SIG-M5 treated with dmso at 0.1 percent for 504 hours (cell line): ENCODE results near the gene ITGB3.

Experiments
- DNase-seq: peaks from one replicate; lab custom pipeline; 2025; ENCODE audit not compliant: unreplicated experiment; lab: John Stamatoyannopoulos, UW

Gene ITGB3

GRCh38 chr17:47274319-47275069 lies 20.9 kb downstream of the ITGB3 start:
- DNase-seq: no peak

- no peak for DNase-seq
Measured at GRCh38 chr17:47275245-47275984, 21.8 kb downstream of the ITGB3 start.

GRCh38 chr17:47276444-47276843 lies 22.8 kb downstream of the ITGB3 start:
- DNase-seq: no peak

DNA sequence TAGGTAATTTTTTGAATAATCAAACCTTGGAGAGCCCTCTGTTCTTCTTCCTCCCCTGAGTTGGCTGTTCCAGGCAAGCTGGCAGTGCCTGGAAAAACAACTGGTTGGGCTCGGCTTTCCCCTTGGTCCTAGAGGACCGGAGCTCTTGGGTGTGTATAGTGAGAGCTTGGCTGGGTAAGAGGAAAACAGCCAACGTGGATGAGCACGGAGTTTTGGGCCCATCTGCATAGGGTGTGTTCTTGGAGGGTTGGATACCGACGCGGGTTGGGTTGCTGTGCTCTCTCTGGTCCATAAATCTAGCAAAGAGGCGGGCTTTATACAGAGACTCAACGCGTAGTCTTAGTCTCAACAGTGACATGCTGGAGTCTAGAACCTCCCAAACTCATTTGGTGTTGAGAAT lies 23.2 kb downstream of the ITGB3 start:
- DNase-seq: no peak

GRCh38 chr17:47277921-47278320 lies 24.3 kb downstream of the ITGB3 start:
- DNase-seq: no peak

- DNase-seq: no peak
Measured at GRCh38 chr17:47278561-47278960, 24.9 kb downstream of the ITGB3 start.

DNA sequence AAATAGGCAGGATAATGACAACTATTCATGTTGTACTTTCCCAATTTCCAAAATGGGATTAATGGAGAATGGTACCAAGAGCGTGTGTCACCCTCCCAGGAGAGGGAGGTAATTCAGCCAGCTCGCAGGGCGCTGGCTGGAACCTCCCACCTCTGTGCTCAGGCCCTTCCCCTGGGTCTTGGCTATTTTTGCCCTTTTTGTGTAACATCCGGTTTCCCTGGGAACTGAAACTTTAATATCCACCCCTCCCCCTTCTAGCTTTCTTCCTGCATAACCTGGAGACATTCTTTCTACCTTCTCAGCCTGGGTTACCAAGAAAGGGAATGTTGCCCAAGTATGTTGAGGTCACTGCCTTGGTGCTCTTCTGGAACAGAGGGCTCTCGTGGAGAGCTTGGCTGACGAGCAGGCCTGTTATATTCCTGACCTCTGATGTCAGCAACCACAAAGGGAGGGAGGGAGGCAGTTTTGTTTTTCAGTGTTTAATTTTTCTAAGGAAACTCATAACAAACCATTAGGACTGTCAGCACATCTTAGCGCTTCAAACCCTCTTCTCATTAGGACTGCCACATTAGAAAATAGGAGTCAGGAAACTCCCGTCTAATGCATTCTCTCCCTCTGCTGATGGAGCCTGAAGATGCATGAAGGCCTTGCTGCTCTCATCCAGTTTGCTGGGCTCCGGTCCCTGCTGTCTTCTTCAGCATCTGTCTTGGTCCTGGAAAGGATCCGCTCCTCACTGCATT lies 25.6 kb downstream of the ITGB3 start:
- peak; percentile 91 for DNase-seq

DNA sequence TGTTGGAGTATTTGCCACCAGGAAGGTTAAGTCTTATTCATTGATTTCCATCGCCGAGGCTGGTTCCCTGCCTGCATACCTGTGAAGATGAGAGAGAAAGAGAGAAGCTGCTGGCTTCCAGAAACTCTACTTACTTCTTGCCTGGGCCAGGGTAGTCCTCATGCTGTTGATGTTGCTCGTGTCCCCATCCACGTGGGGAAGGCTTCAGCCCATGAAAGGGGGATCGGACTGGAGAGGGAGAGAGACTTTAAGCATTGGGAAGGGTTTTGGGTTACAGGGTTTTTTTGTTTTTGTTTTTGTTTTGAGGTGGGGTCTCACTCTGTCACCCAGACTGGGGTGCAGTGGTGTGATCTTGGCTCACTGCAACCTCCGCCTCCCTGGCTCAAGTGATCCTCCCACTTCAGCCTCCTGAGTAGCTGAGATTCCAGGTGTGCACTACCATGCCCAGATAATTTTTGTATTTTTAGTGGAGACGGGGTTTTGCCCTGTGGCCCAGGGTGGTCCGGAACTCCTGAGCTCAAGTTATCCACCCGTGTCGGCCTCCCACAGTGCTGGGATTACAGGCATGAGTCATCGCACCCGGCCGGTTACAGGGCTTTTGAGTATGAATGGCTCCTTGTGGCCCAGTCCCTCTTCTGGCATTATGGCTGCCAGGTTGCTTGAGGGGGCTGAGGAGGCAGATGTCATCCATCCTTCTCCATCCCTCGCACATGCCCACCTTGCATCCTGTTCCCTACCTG lies 26.6 kb downstream of the ITGB3 start:
- DNase-seq: no peak

GRCh38 chr17:47281216-47281615 lies 27.6 kb downstream of the ITGB3 start:
- no peak for DNase-seq

- DNase-seq: no peak
Measured at GRCh38 chr17:47285003-47285402, 31.4 kb downstream of the ITGB3 start.

DNA sequence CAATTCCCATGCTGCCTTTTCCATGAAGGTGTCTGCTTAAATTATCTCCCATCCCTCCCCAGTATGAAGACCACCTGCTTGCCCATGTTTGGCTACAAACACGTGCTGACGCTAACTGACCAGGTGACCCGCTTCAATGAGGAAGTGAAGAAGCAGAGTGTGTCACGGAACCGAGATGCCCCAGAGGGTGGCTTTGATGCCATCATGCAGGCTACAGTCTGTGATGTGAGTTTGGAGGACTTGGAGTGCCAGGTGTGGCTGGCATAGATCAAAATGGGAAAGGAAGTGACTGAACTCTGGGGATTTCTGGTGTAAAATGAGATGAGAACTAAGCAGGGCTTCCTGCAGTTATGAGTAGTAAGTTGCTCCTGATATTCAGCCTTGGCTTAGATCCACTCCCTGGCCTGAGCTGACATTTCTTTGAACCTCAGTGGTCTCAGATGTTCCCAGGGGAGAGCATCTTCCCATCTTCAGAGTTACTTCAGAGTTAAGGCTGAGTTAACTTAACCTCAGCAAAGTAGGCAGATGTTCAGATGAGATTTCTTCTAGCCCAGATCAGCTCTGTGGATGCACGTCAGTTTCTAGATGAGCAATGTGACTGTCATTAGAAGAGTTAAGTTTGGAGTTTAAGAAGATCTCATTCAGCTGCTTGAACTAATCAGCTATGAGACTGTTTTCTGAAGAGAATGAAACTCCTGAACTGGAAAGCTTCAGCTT lies 32.7 kb downstream of the ITGB3 start:
- DNase-seq: no peak

- no peak for DNase-seq
Measured at GRCh38 chr17:47287068-47287467, 33.4 kb downstream of the ITGB3 start.

- no peak for DNase-seq
Measured at GRCh38 chr17:47287639-47288038, 34.0 kb downstream of the ITGB3 start.

- no peak for DNase-seq
Measured at GRCh38 chr17:47288531-47289116, 35.0 kb downstream of the ITGB3 start.

DNA sequence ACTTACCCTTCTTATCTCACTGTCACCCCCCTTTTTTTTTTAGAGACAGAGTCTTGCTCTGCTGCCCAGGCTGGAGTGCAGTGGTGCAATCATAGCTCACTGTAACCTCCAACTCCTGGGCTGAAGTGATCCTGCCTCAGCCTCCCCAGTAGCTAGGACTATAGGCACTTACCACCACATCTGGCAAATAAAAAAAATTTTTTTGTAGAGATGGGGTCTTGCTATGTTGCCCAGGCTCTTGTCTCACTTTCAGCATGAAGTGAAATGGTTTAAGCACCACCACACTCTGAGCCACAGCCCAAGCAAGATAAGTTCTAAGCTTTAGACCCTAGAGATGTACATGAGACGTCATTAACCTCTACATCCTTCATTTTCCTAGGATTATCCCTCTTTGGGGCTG lies 35.7 kb downstream of the ITGB3 start:
- no peak for DNase-seq

- no peak for DNase-seq
Measured at GRCh38 chr17:47290870-47291241, 37.2 kb downstream of the ITGB3 start.

GRCh38 chr17:47291242-47291873 lies 37.7 kb downstream of the ITGB3 start:
- DNase-seq: no peak

DNA sequence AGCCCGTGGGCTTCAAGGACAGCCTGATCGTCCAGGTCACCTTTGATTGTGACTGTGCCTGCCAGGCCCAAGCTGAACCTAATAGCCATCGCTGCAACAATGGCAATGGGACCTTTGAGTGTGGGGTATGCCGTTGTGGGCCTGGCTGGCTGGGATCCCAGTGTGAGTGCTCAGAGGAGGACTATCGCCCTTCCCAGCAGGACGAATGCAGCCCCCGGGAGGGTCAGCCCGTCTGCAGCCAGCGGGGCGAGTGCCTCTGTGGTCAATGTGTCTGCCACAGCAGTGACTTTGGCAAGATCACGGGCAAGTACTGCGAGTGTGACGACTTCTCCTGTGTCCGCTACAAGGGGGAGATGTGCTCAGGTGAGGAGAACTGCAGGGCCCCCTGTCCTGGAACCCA lies 38.6 kb downstream of the ITGB3 start:
- DNase-seq: no peak

DNA sequence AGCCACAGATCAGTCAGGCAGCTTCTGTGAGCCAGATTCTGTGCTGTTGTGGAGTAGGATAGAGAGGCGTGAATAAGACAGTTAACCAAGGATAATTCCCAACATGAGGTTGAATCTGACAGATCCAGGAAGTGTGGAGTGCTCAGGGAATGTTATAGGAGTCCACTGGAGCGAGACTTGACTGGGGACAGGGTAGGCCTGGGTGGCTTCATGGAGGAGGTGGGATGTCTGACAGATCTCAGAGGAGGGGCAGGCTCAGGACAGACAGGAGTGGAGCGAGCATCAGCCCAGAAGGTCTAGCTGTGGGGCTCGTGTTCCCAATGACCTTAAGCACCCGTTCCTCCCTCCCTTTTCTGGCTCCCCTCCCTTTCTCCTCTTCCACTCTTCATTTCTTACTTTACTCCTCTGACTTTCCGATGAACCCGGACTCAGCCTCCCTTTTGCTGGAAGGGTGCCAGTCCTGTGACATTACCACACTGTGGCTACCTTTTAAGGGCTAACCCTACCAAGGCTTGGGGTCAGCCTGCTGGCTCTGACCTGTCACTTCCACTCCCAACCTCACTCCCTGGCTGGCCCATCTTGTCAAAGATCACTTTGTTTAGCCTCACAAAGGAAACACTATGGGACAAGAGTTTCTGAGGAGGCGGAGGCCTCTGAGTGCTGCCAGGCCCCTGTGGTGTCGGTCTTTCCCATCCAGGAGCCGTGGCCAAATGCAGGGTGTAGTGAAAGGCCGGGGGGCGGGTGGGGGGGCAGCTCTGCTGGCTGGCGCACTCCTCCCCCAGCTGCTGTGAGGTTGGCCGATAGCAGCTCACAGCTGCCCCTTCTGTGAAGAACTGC lies 41.6 kb downstream of the ITGB3 start:
- no peak for DNase-seq
